Activated T-cell treated with anti-CD3 and anti-CD28 coated beads, Interleukin-2, amount 50 U/mL, for 1 hour (primary cell): ENCODE results near the gene TMEM255B.
"Not testable (repeated sequence)": the region's sequence is repeated elsewhere in the genome, so short reads cannot be mapped to it uniquely, and the experiment has no call there.

ENCODE experiments used
- DNase-seq: peaks from one replicate; pipeline ENCODE4 v3.0.0-alpha.2; 2020

TMEM255B gene

GRCh38 chr13:113735194-113735593 lies 23.8 kb upstream of the TMEM255B start:
- no peak for DNase-seq

- no peak for DNase-seq
Observed at GRCh38 chr13:113735750-113736149, 23.3 kb upstream of the TMEM255B start.

GRCh38 chr13:113736258-113736731 lies 22.7 kb upstream of the TMEM255B start:
- DNase-seq, result no peak

GRCh38 chr13:113737803-113738202 lies 21.2 kb upstream of the TMEM255B start:
- DNase-seq, result no peak

GRCh38 chr13:113739527-113740285 lies 19.3 kb upstream of the TMEM255B start:
- DNase-seq, result no peak

GRCh38 chr13:113740286-113740556 lies 18.8 kb upstream of the TMEM255B start:
- DNase-seq, result no peak

GRCh38 chr13:113740661-113741060 lies 18.4 kb upstream of the TMEM255B start:
- DNase-seq, result no peak

- no peak for DNase-seq
Observed at GRCh38 chr13:113741191-113741668, 17.8 kb upstream of the TMEM255B start.

GRCh38 chr13:113742000-113742441 lies 17.0 kb upstream of the TMEM255B start:
- no peak for DNase-seq

- no peak for DNase-seq
Observed at GRCh38 chr13:113742445-113743120, 16.4 kb upstream of the TMEM255B start.

- DNase-seq, result no peak
Observed at GRCh38 chr13:113743366-113744195, 15.4 kb upstream of the TMEM255B start.

GRCh38 chr13:113744197-113745000 lies 14.6 kb upstream of the TMEM255B start:
- no peak for DNase-seq

- DNase-seq, result no peak
Observed at GRCh38 chr13:113745059-113745458, 14.0 kb upstream of the TMEM255B start.

GRCh38 chr13:113745500-113746142 lies 13.4 kb upstream of the TMEM255B start:
- DNase-seq, result not testable (repeated sequence)

GRCh38 chr13:113746143-113746525 lies 12.9 kb upstream of the TMEM255B start:
- DNase-seq, result no peak

- no peak for DNase-seq
Observed at GRCh38 chr13:113746671-113747070, 12.4 kb upstream of the TMEM255B start.

- no peak for DNase-seq
Observed at GRCh38 chr13:113747291-113747833, 11.7 kb upstream of the TMEM255B start.

- DNase-seq, result no peak
Observed at GRCh38 chr13:113748101-113748861, 10.7 kb upstream of the TMEM255B start.

GRCh38 chr13:113748862-113749451 lies 10.1 kb upstream of the TMEM255B start:
- DNase-seq, result no peak

- no peak for DNase-seq
Observed at GRCh38 chr13:113749507-113749906, 9.5 kb upstream of the TMEM255B start.

- no peak for DNase-seq
Observed at GRCh38 chr13:113749967-113750366, 9.1 kb upstream of the TMEM255B start.
